Amniotic stem cell (primary cell): ENCODE results near the gene SYNRG.

Experiments
- DNase-seq: peaks from one replicate; lab custom pipeline; 2025; lab: John Stamatoyannopoulos, UW

SYNRG gene

DNA sequence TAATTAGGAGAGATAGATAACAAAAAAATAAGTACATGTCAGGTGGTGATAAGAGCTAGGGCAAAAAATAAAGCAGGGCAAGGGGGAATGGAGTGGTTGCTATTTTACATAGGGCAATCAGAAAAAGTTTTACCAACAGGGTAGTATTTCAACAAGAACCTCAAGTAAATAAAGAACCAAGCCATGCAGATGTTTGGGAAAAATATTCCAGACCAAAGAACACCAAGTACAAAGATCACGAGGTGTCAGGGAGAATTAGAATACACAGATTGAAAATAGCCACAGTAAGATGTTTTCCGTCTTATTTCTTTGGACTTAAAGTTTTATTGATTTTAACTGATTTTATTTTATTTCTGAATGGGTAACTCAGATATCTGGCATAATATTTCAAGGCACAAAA lies 11.1 kb downstream of the SYNRG start:
- DNase-seq: no peak

DNA sequence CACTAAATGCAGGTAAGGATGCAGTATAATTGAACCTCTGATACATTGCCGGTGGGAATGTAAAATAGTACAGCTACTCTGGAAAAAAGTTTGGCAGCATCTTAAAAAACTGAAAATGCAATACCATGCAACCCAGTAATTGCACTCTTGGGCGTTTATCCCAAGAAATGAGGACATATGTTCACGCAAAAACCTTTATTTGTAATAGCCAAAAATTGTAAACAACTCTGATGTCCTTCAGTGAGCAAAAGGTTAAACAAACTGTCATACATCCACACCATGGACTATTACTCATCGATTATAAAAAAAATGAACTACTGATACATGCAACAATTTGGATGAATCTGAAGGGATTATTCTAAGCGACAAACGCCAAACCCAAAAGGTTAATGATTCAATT lies 16.9 kb downstream of the SYNRG start:
- no peak for DNase-seq

DNA sequence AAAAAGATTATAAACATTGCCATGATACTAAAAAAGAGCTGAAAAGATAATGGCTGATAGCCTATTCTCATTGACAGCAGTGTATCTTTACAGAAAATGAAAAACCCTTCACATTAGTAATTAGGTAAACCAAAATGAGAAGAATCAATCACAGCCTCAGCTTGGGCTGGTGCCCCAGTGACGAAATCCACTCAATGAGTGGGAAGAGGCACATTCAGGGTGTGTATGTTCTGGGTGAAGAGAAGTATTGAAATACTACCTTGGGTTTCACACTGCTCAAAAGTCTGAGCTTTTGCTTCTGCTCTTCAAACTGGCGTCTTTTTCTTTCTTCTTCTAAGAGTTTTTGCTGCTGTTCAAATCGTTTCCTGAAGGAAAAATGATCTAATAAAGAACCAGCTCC lies 24.2 kb downstream of the SYNRG start:
- no peak for DNase-seq

DNA sequence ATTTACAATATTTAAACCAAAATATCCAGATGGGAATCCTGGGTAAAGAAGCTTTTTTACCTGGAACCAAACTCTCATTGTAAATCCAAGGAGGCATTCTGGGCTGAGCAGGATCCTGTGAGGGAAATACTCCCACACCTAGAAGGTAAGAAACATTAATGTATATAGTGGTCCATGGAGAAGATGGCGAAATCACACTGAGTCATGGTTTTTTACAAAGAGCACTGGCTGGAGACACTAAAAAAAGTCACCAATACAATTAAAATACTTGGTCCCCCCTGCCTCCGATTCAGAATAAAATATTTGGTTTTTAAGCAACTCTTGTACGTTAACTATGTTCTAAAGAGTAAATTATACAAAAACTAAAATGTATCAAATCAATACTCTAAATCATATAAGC lies 32.9 kb downstream of the SYNRG start:
- DNase-seq: no peak

DNA sequence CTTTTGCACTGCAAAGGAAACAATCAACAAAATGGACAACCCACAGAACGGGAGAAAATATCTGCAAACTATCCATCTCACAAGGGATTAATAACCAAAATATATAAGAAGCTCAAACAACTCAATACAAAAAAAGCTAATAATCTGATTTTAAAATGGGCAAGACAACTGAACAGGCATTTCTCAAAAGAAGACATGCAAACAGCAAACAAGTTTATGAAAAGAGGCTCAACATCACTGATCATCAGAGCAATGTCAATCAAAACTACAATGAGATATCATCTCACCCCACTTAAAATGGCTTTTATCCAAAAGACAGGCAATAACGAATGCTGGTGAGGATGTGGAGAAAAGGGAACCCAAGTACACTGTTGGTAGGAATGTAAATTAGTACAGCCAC lies 34.8 kb downstream of the SYNRG start:
- DNase-seq: no peak

DNA sequence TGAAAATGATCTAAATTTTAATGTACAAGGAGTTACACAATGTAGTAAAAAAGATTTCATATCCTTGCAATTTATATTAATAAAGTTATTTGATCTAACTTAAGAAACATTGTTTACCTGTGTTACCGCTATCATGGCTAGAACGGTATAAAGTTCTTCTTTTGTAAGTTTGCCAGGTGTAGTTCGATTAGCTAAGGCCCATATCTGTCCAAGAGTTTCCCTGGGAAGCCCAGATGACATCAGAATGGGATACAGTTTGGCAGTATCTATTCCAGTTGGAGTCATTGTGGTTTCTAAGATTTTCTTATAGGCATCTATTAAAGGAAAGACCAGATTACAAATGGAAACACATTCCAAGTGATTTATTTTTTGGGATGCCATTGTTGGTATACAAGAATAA lies 37.5 kb downstream of the SYNRG start:
- no peak for DNase-seq

DNA sequence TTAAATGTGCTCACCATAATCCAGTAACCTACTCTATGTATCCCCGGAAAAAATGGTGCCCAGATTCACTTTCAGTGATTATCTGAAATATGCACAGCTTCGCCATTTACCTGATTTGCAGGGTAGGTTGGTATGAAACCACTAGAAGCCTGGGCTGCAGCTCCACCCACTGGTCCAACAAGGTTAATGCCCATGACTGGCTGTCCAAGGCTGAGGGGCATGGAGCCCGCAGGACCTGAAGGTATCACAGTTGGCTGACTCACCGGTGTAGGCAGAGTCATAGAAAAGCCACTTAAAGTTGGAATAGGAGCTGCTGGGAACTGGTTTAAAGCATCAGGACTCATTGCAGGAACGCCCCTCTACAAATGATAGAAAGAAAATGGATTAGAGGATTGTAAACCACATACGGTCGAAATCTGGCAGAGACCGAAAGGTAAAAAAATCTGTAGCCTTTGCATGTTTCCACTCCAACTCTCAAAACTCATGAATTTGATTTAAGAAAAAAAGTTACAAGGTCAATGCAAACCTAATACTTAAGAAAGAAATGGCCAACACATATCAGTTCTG lies 38.6 kb downstream of the SYNRG start:
- DNase-seq: no peak

DNA sequence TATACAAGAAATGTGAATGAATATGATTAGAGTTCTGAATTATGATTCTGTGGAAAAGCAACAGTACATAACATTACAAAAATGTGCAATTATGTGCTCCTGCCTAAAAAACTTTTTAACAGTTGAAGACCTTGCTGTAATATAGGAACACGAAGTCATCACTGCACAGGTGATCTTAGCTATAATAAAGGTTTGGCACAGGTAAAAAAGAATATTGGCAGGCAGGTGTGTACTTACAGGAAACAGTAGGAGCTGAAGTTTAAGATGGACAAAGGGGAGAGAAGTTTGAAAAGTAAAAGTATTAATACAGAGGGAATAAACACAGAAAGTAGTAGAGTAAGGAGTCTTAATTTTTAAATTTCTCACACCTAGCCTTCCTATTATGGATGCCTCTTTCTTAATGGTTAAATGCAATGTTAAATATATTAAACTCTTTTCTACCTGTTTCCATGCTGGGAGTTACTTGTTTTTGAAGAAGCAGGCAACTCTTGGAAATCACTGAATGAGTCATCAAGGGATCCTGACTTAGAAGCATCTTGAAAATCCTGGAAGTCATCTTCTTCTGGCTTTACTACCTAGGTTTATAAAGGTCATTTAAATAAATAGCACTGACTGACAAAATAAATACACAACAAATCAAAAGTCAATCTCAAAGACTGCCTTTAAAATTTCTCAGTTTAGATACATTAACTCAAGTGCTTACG lies 40.7 kb downstream of the SYNRG start:
- no peak for DNase-seq

DNA sequence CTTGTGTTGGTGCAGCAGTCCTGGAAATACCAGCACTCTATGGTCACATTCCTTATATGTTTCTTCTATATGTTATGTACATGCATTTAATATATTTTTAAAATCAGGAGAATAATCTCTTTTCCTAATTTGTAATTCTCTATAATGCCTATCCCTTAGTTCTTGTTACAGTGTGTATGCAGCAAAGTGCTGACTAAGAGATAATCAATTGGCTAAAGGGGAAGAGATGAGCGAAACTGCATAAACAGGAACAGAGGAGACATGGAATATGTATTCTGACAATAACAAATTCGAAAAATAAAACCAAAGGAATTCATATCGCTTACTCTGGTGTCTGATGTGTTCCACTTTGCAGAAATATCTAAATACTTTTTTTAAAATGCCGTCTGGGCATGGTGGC lies 41.7 kb downstream of the SYNRG start:
- no peak for DNase-seq

DNA sequence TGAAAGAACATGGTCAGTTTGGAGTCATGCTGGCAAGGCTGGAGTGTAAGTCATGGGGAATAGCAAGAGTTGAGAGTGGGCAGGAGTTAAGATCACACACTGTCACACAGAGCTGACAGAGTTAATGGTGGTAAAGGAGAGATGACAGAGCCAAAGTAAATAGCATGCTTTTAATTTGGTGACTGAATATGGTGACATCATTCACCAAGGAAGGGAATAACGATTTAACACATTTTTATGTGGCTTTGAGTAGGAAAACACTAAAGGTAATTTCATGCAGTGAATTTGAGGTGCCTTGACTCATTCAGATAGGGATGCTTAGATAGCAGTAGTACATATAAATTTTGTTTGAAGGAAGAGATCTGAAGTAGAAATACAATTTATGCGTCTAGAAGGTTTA lies 42.1 kb downstream of the SYNRG start:
- DNase-seq: no peak

DNA sequence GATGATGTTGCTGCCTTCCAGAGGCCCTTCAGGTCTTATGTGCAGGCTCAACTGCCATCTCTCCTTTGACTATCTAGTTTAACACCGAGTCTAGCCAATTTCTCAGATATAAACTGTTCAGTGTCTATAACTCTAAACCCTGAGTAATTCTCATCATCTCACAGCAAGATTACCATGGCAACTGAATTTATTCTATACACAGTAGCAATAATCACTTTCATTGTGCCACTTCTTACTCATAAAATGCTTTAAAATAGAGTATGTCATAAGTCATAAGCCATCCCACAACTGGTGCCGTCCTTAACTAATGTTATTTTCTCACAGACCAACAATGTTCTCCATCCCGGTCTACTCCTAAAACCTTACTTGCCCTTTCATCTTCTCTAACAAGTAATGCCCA lies 45.0 kb downstream of the SYNRG start:
- DNase-seq: no peak

DNA sequence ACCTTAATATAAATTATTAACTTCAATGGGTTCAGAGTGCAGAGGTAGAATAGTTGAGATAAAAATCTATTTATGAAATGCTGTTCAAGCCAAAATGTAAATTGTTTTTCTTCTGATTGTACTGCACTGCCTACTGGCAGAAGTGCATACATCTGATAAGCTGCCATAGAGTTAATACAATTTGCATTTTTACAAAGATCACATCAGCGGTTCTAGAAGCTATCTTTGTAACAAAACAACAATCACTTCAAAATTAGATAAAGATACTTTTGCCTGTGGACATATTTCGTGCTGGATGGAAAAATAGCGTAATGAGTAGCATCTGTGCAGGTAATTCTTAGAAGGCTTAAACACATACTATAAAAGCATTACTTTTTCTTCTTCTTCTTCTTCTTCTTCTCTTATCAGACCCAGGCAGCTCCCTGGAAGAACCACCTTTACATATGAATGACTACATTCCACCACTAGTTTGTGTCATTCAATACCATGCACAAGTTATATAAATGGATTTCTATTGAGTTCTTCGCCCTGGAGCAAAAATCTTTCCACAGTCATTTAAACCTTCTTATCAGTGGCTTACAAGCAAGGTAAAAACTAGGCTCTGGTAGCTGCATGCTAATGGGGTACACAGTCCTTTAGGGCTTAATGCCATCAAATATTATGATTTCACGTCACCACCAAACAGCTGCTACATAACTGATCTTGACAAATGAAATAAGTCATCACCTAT lies 47.0 kb downstream of the SYNRG start:
- DNase-seq: no peak

DNA sequence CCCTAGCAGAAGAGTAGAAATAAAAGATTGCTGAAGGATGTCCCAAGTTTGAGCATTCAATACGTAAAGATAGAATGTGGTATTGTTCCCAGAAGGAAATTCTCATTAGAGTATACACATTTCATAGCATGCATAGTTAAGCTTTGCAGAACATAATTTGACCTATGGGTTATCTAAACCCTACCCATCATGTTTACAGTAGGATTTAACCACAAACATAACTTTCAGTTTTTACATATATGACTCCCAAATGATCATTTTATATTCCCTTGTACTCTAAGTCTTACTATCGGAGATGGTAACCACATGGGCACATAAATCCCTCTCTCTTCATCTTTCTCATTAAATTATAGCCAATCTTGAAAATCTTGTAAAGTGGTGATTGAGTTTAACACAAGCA lies 50.9 kb downstream of the SYNRG start:
- no peak for DNase-seq

DNA sequence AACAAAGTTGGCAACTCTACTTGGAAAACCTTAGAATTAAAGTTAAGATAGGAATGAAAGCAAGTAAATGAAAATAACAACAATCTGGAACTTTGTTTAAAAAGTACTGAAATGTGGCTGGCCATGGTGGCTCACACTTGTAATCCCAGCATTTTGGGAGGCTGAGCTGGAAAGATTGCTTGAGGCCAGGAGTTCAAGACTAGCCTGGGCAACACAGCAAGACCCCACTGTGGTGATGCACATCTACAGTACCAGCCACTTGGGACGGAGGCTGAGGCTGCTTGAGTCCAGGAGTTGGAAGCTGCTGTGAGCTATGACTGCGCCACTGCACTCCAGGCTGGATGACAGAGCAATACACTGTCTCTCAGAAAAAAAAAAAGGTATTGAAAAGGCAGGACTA lies 51.7 kb downstream of the SYNRG start:
- no peak for DNase-seq

DNA sequence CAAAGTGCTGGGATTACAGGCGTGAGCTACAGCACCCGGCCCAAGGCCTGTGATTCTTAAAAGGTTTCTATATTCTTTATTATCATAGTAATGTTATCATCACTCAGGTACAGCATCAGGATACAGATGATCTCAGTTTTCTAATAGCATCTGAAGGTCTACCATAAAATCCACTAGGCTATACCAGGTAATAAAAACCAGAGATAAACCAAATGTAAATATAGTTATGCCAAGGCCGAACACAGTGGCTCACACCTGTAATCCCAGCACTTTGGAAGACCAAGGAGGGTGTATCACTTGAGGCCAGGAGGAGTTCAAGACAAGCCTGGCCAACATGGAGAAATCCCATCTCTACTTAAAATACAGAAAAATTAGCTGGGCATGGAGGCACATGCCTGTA lies 53.8 kb downstream of the SYNRG start:
- no peak for DNase-seq

DNA sequence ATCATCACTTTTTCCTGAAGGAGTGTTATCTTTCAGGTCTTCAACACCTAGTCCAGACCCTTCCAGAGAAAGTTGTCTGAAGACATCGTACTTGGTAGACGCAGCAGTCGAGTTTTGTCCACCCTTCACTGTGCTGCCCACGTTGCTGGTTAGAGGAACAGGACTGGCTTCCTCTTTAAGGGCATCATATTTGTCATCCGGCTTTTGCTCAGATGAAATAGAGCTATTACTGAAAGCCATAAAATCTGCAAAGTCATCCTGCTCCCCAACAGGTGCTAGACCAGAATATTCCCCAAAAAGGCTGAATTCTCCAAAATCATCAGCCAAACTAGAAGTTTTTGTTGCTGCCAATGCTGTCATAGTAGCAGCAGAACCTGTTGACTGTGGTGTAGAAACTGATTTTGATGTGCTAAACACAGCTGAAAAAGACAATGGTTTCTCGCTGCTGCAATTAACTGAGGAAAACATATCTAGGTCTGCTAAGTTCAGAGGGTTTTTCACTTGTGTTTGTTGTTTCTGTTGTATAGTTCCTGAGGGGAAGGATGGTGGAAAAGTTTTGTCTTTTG lies 55.7 kb downstream of the SYNRG start:
- DNase-seq: no peak

DNA sequence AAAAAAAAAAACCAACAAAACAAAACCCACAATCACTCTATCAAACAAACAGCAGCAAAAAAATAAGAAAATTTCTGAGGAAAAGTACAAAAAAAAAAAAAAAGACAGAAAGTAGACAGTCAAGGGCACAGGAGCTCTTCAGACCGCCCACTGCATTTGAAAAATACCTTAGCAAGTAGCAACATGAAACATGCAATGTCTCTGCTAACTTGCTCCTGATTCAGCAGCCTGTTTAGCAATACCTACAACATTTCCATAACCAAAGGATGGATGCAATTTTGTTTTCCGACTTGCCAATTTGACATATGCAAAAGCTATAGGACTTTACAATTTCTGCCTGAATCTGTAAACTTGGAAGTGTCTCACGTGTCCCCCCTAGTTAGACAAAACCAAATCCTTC lies 57.4 kb downstream of the SYNRG start:
- DNase-seq: no peak

DNA sequence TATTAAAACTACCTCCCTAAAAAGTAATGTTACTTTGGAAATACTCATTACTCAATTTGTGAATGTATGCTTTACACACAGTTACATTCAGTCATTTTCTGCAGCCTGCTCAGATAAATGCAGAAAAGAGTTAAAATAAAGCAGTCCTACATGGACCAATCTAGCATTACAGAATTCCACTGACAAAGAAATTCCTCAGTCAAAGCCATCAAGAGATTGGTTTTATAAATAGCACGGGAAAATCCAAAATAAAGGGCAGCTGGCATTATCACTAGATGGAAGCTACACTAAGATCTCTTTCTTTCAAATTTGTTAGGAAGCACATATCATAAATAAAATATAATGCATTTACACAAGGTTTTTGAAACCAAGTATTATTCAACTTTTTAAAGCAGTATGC lies 61.2 kb downstream of the SYNRG start:
- DNase-seq: no peak

DNA sequence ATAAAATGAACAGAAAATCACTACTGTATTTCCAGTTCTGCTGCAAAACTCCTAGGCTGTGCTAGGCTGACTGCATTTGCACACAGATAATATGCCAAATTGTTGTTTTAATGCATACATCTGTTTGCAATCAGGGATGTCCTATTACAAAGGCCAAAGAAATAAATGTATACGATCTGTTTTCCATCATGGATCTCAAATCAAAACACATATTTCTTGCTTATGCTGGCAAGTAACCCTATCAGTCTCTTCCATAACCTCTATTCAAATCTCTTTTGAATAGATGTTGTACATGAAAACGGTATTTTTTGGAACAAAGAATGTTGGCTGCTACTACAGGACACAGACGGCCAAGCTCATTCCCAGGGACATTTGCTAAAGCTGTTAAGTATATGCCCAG lies 62.9 kb downstream of the SYNRG start:
- DNase-seq: no peak

DNA sequence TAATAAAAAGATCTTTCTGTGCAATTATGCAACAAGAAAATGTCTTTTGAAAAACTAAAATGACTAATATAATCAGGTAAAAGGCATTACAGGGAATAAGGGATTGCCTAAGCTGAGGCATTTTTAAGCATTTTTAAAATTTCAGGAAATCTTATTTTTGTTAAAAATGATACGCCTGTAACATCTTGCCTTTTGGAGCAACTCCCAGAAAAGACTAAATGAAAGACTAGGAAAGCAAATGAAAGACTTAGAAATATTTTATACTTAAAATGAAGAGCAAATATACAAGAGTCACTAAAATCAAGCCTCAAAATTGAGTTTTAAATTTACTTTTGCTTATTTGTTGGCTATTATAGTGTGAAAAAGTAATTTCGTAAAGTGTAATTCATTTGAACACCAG lies 63.7 kb downstream of the SYNRG start:
- no peak for DNase-seq

DNA sequence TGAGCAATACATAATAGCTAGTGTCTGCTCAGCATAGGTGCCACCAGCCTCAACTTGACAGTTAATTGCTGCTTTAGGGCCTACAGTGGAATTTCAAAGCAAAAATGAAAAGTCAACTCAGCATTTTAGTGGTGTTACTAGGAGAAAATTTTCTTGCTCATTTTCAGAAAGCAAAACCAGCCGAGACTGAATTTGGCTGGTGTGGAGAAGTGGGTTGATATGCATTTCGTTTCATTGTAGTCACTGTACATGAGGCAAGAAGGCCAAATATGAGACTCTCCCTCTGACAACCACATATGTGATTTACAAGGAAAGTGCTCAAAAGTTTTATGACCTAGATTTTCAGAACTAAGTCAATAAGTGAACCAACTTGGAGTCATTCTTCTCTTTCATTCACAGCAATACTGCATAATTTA lies 65.6 kb downstream of the SYNRG start:
- DNase-seq: no peak

DNA sequence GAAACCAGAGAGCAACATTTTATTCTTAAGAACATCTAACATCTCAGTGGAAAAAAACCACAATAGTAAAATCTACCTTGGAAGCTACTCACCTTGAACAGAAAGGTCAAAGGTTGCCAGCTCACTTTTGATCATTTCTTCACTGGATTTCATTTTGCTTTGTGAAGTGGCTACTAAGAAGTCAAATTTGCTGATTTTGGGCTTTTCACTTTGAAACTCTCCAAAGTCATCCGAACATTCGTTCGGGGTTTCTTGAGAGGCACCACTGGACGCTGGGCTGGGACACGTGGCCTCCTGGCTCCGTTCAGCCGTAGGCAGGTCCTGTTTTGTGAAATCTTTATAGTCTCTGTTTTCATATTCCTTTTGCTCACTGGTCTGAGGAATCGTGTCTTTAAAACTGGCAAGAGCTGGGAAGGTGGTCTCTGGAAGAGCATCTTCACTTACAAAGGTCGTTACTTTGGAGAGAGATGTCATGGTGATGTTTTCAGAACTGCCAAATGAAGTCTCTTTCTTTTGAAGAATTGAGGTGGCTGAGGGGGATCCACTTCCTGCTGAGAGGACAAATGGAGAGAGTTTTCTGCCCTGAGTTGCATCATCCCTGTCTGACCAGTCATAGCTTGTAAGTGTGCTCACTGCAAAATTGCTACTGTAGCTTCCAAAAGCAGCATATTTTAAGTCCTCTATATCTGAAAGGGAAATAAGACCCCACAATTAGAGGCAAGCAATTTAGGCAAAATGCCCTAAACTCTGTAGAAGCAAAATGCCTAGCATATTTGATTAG lies 67.1 kb downstream of the SYNRG start:
- DNase-seq: no peak
